Upper lobe of left lung (tissue), 4 donors: ENCODE results near the gene ECSIT.

Experiments
- POLR2A ChIP-seq, 4 donors: fragments of 450-650 bp; IDR thresholded peaks; one replicate each; pipeline ENCODE4 v1.5.1; 2016 to 2017; ENCODE audit warnings: antibody characterized with exemption in 4 of 4, mild to moderate bottlenecking in 2 of 4
- POLR2AphosphoS5 ChIP-seq, 2 donors: sonication (generic); formaldehyde crosslinking; IDR thresholded peaks; one replicate each; pipeline ENCODE4 v1.5.1; 2017; ENCODE audit warnings: antibody characterized with exemption in 2 of 2
- TF ChIP-seq, protein P1 (sequence below), 6 experiments: fragments of 450-650 bp in 4 of 6; fragments of 200-600 bp in 2 of 6; sonication (generic) in 2 of 6; IDR thresholded peaks; one replicate each; pipeline ENCODE4 v1.5.1; 2016 to 2019; ENCODE audit warnings: antibody characterized with exemption in 6 of 6

DNA sequence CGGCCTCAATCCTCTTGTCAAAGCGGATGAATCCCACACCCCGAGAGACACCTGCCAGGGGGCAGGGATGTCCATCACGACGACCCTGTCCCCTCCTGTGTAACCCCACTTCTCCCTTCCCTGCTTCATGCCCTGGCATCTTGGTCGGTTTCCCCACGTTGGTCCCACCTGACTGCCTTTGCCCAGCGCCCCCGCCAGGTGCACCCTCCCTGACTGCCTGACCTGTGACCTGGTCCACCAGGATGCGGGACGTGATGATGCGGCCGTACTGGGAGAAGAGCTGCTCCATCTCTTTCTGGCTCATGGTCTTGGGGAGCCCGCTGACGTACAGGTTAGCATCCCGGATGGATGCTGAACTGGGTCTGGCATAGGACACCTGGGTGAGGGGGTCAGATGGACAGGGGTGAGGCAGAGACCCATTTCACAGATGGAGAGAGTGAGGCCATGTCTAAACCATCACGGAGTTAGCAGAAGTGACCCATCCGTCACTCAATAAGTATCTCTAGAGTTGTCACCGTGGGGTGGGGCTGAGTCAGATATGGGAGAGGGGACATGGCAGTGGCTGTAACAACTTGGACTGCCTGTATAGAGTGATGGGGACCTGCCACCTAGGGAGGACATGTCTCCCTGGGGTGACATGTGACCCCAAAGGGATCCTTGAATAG is 70.6 kb downstream of the ECSIT start:
- TF ChIP-seq, protein P1, sequence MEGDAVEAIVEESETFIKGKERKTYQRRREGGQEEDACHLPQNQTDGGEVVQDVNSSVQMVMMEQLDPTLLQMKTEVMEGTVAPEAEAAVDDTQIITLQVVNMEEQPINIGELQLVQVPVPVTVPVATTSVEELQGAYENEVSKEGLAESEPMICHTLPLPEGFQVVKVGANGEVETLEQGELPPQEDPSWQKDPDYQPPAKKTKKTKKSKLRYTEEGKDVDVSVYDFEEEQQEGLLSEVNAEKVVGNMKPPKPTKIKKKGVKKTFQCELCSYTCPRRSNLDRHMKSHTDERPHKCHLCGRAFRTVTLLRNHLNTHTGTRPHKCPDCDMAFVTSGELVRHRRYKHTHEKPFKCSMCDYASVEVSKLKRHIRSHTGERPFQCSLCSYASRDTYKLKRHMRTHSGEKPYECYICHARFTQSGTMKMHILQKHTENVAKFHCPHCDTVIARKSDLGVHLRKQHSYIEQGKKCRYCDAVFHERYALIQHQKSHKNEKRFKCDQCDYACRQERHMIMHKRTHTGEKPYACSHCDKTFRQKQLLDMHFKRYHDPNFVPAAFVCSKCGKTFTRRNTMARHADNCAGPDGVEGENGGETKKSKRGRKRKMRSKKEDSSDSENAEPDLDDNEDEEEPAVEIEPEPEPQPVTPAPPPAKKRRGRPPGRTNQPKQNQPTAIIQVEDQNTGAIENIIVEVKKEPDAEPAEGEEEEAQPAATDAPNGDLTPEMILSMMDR (IDR thresholded peaks at IDR 0.05) = no peak
- no peak for TF ChIP-seq POLR2AphosphoS5 (IDR thresholded peaks at IDR 0.05)
- TF ChIP-seq POLR2A (IDR thresholded peaks at IDR 0.05) = no peak
